GM18499 (cell line): ENCODE results near the gene AHR.

Experiments used
- ATAC-seq: cut with Tn5 transposase; IDR thresholded peaks from one replicate; pipeline ENCODE4 v1.9.1; 2021; ENCODE audit warnings: moderate number of reproducible peaks; ENCODE audit not compliant: insufficient read depth, unreplicated experiment

Gene AHR

GRCh38 chr7:17298102-17298839 lies at the start of gene AHR:
Gene AHR (plus strand): TSS chr7:17298652. CDS start chr7:17299265, 613 bp downstream.
- ATAC-seq, result no peak

GRCh38 chr7:17253885-17254284 lies 44.6 kb upstream of the AHR start:
- ATAC-seq, result no peak

- no peak for ATAC-seq
These were observed 42.5 kb upstream of the AHR start for GRCh38 chr7:17255926-17256325.

GRCh38 chr7:17256375-17256774 lies 42.1 kb upstream of the AHR start:
- no peak for ATAC-seq

GRCh38 chr7:17266565-17266964 lies 31.9 kb upstream of the AHR start:
- ATAC-seq, result no peak

- no peak for ATAC-seq
These were observed 28.9 kb upstream of the AHR start for GRCh38 chr7:17269341-17270221.

GRCh38 chr7:17274551-17275245 lies 23.8 kb upstream of the AHR start:
- ATAC-seq, result no peak

GRCh38 chr7:17275749-17276671 lies 22.4 kb upstream of the AHR start:
- no peak for ATAC-seq

- ATAC-seq, result no peak
These were observed 19.4 kb upstream of the AHR start for GRCh38 chr7:17279061-17279460.

- no peak for ATAC-seq
These were observed 9.3 kb upstream of the AHR start for GRCh38 chr7:17289074-17289645.

GRCh38 chr7:17292843-17293242 lies 5.6 kb upstream of the AHR start:
- ATAC-seq, result no peak

GRCh38 chr7:17293481-17293880 lies 5.0 kb upstream of the AHR start:
- ATAC-seq, result no peak

GRCh38 chr7:17297243-17297642 lies 1.2 kb upstream of the AHR start:
- ATAC-seq, result no peak

GRCh38 chr7:17298840-17299482 lies 509 bp downstream of the AHR start:
- ATAC-seq, result no peak

GRCh38 chr7:17299483-17299991 lies 1.1 kb downstream of the AHR start:
- no peak for ATAC-seq

GRCh38 chr7:17300012-17300411 lies 1.6 kb downstream of the AHR start:
- no peak for ATAC-seq

- ATAC-seq, result no peak
These were observed 2.0 kb downstream of the AHR start for GRCh38 chr7:17300437-17300836.

GRCh38 chr7:17301471-17302456 lies 3.3 kb downstream of the AHR start:
- no peak for ATAC-seq
